GM19238 (cell line): ENCODE measurements around the gene TMEM116.

Source experiments
- DNase-seq: peaks from one replicate; pipeline ENCODE4 v3.0.0; 2011; ENCODE audit warnings: low spot score; ENCODE audit not compliant: insufficient read length

TMEM116 gene

DNA sequence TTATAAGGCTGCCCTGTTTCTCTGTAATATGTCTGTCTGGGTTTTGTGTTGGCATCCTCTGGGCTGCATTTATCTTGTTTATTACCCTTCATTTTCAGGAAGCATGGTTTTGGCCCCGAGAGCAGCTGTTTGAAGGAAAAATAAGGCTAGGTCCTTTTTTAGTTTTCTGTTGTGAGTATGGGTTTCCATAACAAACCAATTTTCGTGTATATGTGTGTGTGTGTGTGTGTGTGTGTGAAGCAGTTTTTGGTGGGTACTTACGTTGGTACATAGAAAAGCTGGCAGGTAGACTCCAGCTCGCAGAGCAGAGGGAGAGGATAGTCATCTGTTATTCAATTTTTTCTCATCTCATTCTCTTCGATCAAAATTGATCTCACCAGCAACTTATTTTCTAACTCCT, 118.4 kb downstream of the TMEM116 start:
- DNase-seq, result no peak

DNA sequence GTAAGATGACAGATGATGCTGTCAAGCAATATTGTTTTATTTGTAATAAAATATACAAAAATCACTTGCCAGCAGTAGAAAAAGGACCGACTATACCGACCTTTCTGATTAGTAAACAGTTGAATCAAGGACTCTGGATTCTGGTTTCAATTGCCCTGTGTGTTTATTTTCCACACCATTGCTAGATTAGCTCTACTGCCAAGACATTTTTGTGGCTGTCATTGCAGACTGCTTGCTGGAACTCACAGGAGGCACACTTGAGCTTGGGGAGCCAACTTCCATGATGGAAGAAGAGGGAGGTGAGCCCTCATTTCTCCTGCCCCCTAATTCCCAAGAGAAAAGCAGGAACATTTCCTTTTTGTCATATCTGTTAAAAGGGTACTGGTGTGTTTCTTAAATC, 119.7 kb downstream of the TMEM116 start:
- DNase-seq, result no peak

DNA sequence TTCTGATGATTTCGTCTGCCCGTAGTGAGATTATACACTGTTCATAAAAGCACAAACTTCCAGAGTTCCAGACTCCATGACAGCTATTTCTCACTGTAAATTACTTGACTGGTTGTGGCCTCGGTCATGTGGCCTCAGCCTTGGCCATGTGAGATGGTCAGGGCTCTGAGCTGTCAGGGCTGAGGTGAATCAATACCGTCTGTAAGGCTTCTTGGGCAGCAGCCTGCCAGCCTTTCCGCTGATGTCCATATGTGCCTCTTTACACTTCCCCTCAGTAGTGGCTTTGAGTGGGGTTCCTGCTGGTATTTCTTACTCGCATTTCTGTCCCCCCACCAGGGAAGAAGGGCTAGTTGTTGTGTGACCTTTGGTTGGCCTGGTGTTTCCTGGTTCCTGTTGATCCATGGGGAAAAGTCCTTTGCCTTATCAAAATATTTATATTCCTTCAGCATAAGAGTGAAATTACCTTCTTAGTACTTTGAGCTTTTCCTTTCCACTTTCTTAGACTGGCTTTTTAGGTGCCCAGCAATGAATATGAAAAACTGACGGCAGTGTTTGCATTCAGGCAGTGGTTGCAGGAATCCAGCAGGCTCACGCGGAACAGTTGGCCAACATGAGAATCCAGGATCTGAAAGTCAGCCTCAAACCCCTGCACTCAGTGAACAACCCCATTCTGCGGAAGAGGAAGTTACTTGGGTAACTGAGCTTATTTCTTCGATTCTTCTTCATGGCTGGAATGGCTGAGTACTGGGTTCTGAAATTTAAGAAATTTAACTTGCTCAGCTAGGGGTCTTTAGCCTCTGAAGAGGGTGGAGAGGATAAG, 124.8 kb downstream of the TMEM116 start:
- DNase-seq, result no peak

DNA sequence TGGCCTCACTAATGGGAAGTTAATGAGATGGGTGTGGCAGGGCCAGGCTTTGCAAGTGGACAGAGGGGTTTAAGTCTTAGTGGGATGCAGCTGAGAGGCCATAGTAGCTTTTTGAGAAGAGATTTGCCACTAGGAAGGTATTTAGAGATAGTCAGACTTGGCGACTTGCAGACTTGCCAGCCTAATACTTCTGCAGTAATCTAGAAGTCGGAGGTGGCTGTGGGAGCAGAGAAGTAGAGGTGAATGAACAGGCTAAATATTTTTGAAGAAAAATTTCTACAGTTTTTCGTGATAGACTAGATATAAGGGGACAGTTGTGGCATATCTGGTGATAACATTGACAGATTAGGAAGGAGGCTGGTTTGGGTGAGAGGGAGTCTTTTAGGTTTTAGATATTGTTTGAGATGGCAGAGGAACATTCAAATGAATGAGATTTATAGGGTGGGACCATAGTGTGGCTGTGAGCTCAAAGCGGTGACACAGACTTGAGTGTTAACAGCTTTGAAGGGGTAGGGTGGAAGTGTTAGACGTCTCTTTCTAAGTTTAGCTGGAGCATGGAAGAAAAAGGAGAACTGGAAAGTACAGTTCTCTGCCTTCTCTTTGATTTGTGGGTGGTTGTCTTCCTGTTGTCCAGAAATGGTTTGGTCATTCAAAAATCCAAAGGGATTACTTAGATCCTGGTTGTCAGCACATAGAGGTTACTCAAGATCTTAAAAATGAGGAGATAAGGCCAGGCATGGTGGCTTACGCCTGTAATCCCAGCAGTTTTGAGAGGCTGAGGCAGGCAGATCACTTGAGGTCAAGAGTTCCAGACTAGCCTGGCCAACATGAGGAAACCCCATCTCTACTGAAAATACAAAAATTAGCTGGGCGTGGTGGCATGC, 126.1 kb downstream of the TMEM116 start:
- DNase-seq, result no peak

DNA sequence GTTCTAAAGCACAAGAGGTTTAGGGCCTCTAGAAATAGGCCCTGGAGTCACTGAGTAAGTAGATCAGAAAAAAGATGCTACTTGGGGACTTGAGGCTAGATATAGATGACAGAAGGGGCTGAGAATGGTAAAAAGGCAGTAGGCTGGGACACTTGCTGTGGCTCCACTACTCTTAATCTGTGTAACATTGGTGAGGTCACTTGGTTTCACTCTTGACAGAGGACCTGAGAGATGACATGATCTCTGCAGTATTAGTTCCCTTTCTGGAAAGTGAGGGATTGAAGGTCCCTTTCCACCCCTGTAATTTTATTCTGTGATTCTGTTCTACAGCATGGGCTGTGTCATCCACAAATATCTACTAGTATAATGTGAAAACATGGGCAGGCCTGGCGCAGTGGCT, 131.2 kb downstream of the TMEM116 start:
- no peak for DNase-seq
